PC-3 (cell line): Measurements from ENCODE around the gene NTF3. TPM values are rescaled to one million over a fixed set of nuclear protein-coding genes. Genes with fewer than 3 reads are reported as not detected.

Experiments
- ATAC-seq: fragments of 200-7000 bp; cut with Tn5 transposase; 2 replicates; pipeline ENCODE4 v1.9.1; 2020; ENCODE audit warnings: mild to moderate bottlenecking, moderate library complexity
- BruUV-seq: library from RNA; stranded (reverse); fragments of 400-500 nt; replicated peaks from 2 replicates; lab custom pipeline; 2021; lab: Mats Ljungman, UMichigan
- CTCF ChIA-PET: fragments of 300-600 bp; sonication (Branson Sonifier 250); formaldehyde crosslinking; loops from one replicate; lab custom pipeline; 2022; ENCODE audit warnings: antibody characterized with exemption; lab: Charles Lee
- POLR2A ChIA-PET: fragments of 300-600 bp; sonication (Branson Sonifier 250); formaldehyde crosslinking; loops from one replicate; lab custom pipeline; 2022; ENCODE audit warnings: antibody characterized with exemption; ENCODE audit not compliant: unreplicated experiment; lab: Charles Lee
- DNase-seq: peaks from one replicate; pipeline ENCODE4 v3.0.0-alpha.2; 2015
- H2AFZ ChIP-seq: fragments of 300-600 bp; sonication (generic); 2 replicates; pipeline ENCODE4 v1.6.0; 2016; ENCODE audit warnings: antibody characterized with exemption, low read length
- H3F3A ChIP-seq: fragments of 300-600 bp; sonication (generic); one replicate; pipeline ENCODE4 v1.6.0; 2017; ENCODE audit warnings: antibody characterized with exemption, low read length, control low read depth, mild to moderate bottlenecking; ENCODE audit not compliant: unreplicated experiment
- H3K27ac ChIP-seq: fragments of 300-600 bp; sonication (generic); 2 replicates; pipeline ENCODE4 v1.5.1; 2016; ENCODE audit warnings: mild to moderate bottlenecking, low read length
- H3K27me3 ChIP-seq: fragments of 300-600 bp; sonication (generic); 2 replicates; pipeline ENCODE4 v1.6.1; 2016; ENCODE audit warnings: low read length, mixed read lengths
- H3K36me3 ChIP-seq: fragments of 300-600 bp; sonication (generic); 2 replicates; pipeline ENCODE4 v1.6.1; 2016; ENCODE audit warnings: low read depth, mixed run types, low read length, mixed read lengths
- H3K4me1 ChIP-seq: fragments of 300-600 bp; sonication (generic); 2 replicates; pipeline ENCODE4 v1.5.1; 2016; ENCODE audit warnings: low read length; ENCODE audit not compliant: insufficient read depth
- H3K4me2 ChIP-seq: fragments of 300-600 bp; sonication (generic); 2 replicates; pipeline ENCODE4 v1.6.0; 2016; ENCODE audit warnings: low read length
- H3K4me3 ChIP-seq: fragments of 300-600 bp; sonication (generic); 2 replicates; pipeline ENCODE4 v1.5.1; 2016; ENCODE audit warnings: mild to moderate bottlenecking, low read length, mixed read lengths
- H3K79me2 ChIP-seq: fragments of 300-600 bp; sonication (generic); 2 replicates; pipeline ENCODE4 v1.6.1; 2017; ENCODE audit warnings: low read length, mixed read lengths
- H3K9ac ChIP-seq: fragments of 300-600 bp; sonication (generic); 2 replicates; pipeline ENCODE4 v1.6.0; 2016; ENCODE audit warnings: mild to moderate bottlenecking, low read length
- H3K9me2 ChIP-seq: fragments of 300-600 bp; sonication (generic); replicated peaks from 2 replicates; pipeline ENCODE4 v1.6.1; 2016; ENCODE audit warnings: mixed run types, low read length, mixed read lengths
- H3K9me3 ChIP-seq: fragments of 300-600 bp; sonication (generic); 2 replicates; pipeline ENCODE4 v1.6.1; 2016; ENCODE audit warnings: low read length, mixed read lengths
- H4K20me1 ChIP-seq: fragments of 300-600 bp; sonication (generic); 2 replicates; pipeline ENCODE4 v1.6.1; 2016; ENCODE audit warnings: low read length, mixed read lengths
- CTCF ChIP-seq: fragments of 300-600 bp; sonication (generic); conservative IDR thresholded peaks from 2 replicates; pipeline ENCODE4 v1.5.1; 2017; ENCODE audit warnings: antibody characterized with exemption, low read depth, mild to moderate bottlenecking, low read length
- EZH2 ChIP-seq: fragments of 300-600 bp; sonication (generic); IDR thresholded peaks from one replicate; pipeline ENCODE4 v1.6.1; 2017; ENCODE audit warnings: antibody characterized with exemption, mild to moderate bottlenecking, low read length; ENCODE audit not compliant: unreplicated experiment
- EZH2phosphoT487 ChIP-seq: fragments of 300-600 bp; sonication (generic); IDR thresholded peaks from 2 replicates; pipeline ENCODE4 v1.6.1; 2018; ENCODE audit warnings: mild to moderate bottlenecking, antibody characterized with exemption, low read length, borderline replicate concordance
- intact Hi-C: fragments of 100-400 bp; cut with micrococcal nuclease; formaldehyde crosslinking; loops from 2 replicates; pipeline ENCODE4 v1.9.0; 2023
- total RNA-seq: library from RNA; depleted of rRNA; stranded (reverse); fragments of >200 nt; gene quantifications from 2 replicates; pipeline ENCODE4 v1.2.3, GENCODE V29; 2014

The NTF3 gene
- total RNA-seq, 1 experiment from 2014 or later = not detected

- TF ChIP-seq CTCF = no peak
- no peak for TF ChIP-seq EZH2phosphoT487
- TF ChIP-seq EZH2 = no peak
- Histone ChIP-seq H3K36me3 (no peaks in the 10 kb centered on the region), H3K79me2 (no peaks in the 10 kb centered on the region), H3K9me3 (no peaks in the 10 kb centered on the region), H3K27me3 (no peaks in the 10 kb centered on the region; the same call in none of the 2 replicates), H4K20me1 (no peaks in the 10 kb centered on the region), H3K9me2 (no peaks in the 10 kb centered on the region), H3K4me1 (no peaks in the 10 kb centered on the region), H3K4me3 (no peak overlapping the region), H3K4me2 (no peak overlapping the region), H2AFZ (no peak overlapping the region), H3K27ac (no peak overlapping the region), H3K9ac (no peak overlapping the region), H3F3A (no peaks in the 10 kb centered on the region)
- ATAC-seq = no peak
- no TSS peak for BruUV-seq
- intact Hi-C loops = no loop called here
- ChIA-PET CTCF (no interaction called here), POLR2A (no interaction called here)
- no peak for DNase-seq
Observed at GRCh38 chr12:5430641-5431603, 986 bp upstream of the NTF3 start.

- Histone ChIP-seq H3K4me3 (no peak overlapping the region), H3K4me2 (no peak overlapping the region), H3K79me2 (no peaks in the 10 kb centered on the region), H3K36me3 (no peaks in the 10 kb centered on the region), H2AFZ (no peak overlapping the region), H3K4me1 (no peaks in the 10 kb centered on the region), H3K9me2 (no peaks in the 10 kb centered on the region), H3K27me3 (no peaks in the 10 kb centered on the region; the same call in none of the 2 replicates), H3K9me3 (no peaks in the 10 kb centered on the region), H3K27ac (no peak overlapping the region), H4K20me1 (no peaks in the 10 kb centered on the region), H3K9ac (no peak overlapping the region), H3F3A (no peaks in the 10 kb centered on the region)
- intact Hi-C loops = no loop called here
- ChIA-PET POLR2A (no interaction called here), CTCF (no interaction called here)
- ATAC-seq (no peak), DNase-seq (no peak)
- TF ChIP-seq EZH2phosphoT487 (no peak), CTCF (no peak), EZH2 (no peak)
- BruUV-seq = no TSS peak
Observed at GRCh38 chr12:5433081-5433844, 1.4 kb downstream of the NTF3 start.
